Progenitor cell of endocrine pancreas (in vitro differentiated cells): Measurements from ENCODE around the gene DLG5. TPM values are rescaled to one million over a fixed set of nuclear protein-coding genes. Genes with fewer than 3 reads are reported as not detected.

Experiments used
- DNase-seq: peaks from one replicate; pipeline ENCODE4 v3.0.0; 2021; ENCODE audit warnings: low spot score; ENCODE audit not compliant: unreplicated experiment
- H3K27ac Mint-ChIP-seq: 2 replicates; pipeline ENCODE4 v1.8.0; 2021; ENCODE audit warnings: mild to moderate bottlenecking, moderate library complexity, mixed read lengths
- H3K27me3 Mint-ChIP-seq: 2 replicates; pipeline ENCODE4 v1.8.0; 2021; ENCODE audit warnings: mixed read lengths
- H3K36me3 Mint-ChIP-seq: 2 replicates; pipeline ENCODE4 v1.8.0; 2022; ENCODE audit warnings: mixed read lengths; ENCODE audit not compliant: insufficient read depth
- H3K4me1 Mint-ChIP-seq: 2 replicates; pipeline ENCODE4 v1.8.0; 2021; ENCODE audit warnings: low read depth, mixed read lengths
- H3K4me3 Mint-ChIP-seq: 2 replicates; pipeline ENCODE4 v1.8.0; 2021; ENCODE audit warnings: low read depth, mild to moderate bottlenecking, moderate library complexity, mixed read lengths
- H3K9me3 Mint-ChIP-seq: 2 replicates; pipeline ENCODE4 v1.8.0; 2021; ENCODE audit warnings: low read depth, mixed read lengths
- total RNA-seq: library from RNA; stranded (reverse); gene quantifications from 2 replicates; pipeline ENCODE4 v1.2.1, GENCODE V29; 2021
- TF ChIP-seq, protein P1 (sequence below): fragments of 200-600 bp; sonication (generic); IDR thresholded peaks from one replicate; pipeline ENCODE4 v1.5.0; 2021; ENCODE audit warnings: antibody characterized with exemption, mild to moderate bottlenecking; ENCODE audit not compliant: unreplicated experiment

The DLG5 gene
- total RNA-seq, 1 donor from 2014 or later, result 149 TPM

DNA sequence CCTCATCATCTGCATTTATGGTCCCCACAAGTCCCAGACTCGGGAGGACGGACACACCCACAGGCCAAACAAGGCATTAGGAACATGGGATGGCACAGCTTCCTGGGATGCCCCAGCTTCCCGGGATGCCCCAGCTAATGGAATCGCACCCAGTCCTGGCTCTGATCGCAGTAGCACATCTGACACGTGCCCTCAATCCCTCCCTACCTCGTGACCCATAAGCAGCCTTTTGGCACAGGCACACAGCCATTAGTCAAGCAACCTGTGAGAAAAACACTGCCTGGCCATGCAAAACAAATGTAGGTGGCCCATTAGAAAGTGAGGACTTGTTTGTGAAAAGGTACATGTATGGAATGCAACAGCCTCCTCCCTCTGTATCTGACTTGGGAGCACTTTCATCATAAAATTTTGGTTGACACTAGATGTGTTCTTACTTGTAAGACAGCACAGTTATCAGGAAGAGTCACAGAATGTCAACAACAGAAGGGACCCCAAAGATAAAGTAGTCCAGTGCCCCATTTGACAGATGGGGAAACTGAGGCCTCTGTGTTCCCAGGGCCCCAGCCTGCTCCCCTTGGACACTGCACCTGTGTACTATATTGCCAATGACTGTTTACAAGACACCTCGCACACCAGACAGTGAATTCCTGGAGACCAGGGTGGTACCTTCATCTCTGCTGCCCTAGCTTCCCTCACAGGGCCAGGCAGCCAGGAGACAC is 34.4 kb downstream of the DLG5 start:
- H3K4me1 Mint-ChIP-seq, result peaks cover 70% of the 10 kb centered on the region
- no peak for DNase-seq
- H3K27ac Mint-ChIP-seq, result peak overlapping the region; percentile 89
- TF ChIP-seq, protein P1, sequence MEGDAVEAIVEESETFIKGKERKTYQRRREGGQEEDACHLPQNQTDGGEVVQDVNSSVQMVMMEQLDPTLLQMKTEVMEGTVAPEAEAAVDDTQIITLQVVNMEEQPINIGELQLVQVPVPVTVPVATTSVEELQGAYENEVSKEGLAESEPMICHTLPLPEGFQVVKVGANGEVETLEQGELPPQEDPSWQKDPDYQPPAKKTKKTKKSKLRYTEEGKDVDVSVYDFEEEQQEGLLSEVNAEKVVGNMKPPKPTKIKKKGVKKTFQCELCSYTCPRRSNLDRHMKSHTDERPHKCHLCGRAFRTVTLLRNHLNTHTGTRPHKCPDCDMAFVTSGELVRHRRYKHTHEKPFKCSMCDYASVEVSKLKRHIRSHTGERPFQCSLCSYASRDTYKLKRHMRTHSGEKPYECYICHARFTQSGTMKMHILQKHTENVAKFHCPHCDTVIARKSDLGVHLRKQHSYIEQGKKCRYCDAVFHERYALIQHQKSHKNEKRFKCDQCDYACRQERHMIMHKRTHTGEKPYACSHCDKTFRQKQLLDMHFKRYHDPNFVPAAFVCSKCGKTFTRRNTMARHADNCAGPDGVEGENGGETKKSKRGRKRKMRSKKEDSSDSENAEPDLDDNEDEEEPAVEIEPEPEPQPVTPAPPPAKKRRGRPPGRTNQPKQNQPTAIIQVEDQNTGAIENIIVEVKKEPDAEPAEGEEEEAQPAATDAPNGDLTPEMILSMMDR, result no peak
- no peaks in the 10 kb centered on the region for H3K36me3 Mint-ChIP-seq
- no peaks in the 10 kb centered on the region for H3K9me3 Mint-ChIP-seq
- no peaks in the 10 kb centered on the region for H3K27me3 Mint-ChIP-seq
- H3K4me3 Mint-ChIP-seq, result no peak overlapping the region

DNA sequence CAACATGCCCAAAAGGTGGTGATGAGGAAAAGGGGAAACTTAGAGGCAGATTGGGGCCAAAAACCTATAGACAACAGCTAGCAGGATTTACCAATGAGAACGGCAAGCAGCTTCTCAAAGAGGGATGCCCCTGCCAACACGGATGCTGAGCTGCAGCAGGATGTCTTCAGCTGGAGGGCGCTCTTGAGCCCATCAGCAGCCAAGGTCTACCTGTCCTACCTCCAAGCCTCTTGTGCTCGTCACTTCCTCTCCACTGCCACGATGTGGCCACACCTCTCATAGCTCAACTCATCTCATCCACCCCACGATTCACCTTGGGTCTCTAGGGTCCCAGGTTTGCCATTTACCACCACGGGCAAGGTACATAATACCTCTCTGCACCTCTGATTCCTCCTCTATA is 36.5 kb downstream of the DLG5 start:
- H3K4me1 Mint-ChIP-seq, result peaks cover 82% of the 10 kb centered on the region
- no peaks in the 10 kb centered on the region for H3K36me3 Mint-ChIP-seq
- no peaks in the 10 kb centered on the region for H3K9me3 Mint-ChIP-seq
- DNase-seq, result no peak
- H3K27me3 Mint-ChIP-seq, result no peaks in the 10 kb centered on the region
- H3K4me3 Mint-ChIP-seq, result no peak overlapping the region
- TF ChIP-seq, protein P1, result peak; percentile 44
- peak overlapping the region; percentile 97 for H3K27ac Mint-ChIP-seq

DNA sequence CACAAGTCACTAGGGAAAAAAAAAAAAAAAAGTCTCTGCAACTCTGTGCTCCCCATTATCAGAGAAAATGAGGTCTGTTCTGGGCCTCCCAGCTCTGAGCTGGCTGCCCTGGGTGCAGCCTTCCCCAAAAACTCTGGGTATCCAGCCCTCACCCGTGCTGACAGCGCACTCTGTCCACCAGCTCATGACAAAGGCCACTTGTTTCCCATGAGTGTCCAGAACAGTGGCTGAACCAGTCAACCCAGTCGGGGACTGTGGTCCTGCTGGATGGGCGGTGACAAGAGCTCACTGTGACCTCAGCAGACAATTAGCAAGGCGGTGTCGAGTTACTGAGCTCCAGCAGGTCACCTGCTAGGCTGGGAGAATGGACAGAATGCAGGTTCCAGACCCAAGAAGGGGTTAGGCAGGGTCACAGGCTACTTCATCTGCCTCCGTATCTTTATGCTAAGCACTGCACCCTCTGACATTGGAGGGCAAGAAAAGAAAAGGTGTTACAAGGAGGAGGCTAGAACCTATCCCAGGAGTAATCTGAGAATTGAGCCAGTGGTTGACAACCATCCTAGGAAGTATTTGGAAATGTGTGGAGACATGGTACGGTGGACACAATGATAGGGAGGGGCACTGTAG is 37.2 kb downstream of the DLG5 start:
- peak overlapping the region; percentile 97 for H3K27ac Mint-ChIP-seq
- peaks cover 81% of the 10 kb centered on the region for H3K4me1 Mint-ChIP-seq
- peak; percentile 71 for DNase-seq
- H3K27me3 Mint-ChIP-seq, result no peaks in the 10 kb centered on the region
- TF ChIP-seq, protein P1, result no peak
- peak overlapping the region; percentile 40 for H3K4me3 Mint-ChIP-seq
- peaks cover 2% of the 10 kb centered on the region for H3K36me3 Mint-ChIP-seq
- no peaks in the 10 kb centered on the region for H3K9me3 Mint-ChIP-seq

DNA sequence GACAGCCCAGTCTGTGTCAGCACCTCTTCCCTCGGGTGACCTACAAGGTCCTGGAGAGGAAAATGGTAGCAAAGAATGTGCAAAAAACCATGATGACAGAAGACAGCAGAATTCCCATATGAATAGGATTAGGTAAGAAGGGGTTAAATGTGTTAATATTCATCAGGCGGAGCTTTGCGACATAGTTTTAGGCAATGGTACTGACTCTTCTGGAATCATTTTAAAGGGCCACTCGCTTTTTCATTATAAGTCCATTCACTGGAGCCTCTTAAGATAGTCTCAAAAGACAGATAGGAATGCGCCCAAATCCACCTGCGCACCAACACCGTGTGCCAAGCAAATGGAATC is 38.2 kb downstream of the DLG5 start:
- Mint-ChIP-seq H3K36me3 (peaks cover 2% of the 10 kb centered on the region), H3K27me3 (no peaks in the 10 kb centered on the region), H3K9me3 (no peaks in the 10 kb centered on the region), H3K27ac (peak overlapping the region; percentile 97), H3K4me1 (peaks cover 78% of the 10 kb centered on the region), H3K4me3 (peak overlapping the region; percentile 58)
- TF ChIP-seq, protein P1, result no peak
- DNase-seq, result no peak

DNA sequence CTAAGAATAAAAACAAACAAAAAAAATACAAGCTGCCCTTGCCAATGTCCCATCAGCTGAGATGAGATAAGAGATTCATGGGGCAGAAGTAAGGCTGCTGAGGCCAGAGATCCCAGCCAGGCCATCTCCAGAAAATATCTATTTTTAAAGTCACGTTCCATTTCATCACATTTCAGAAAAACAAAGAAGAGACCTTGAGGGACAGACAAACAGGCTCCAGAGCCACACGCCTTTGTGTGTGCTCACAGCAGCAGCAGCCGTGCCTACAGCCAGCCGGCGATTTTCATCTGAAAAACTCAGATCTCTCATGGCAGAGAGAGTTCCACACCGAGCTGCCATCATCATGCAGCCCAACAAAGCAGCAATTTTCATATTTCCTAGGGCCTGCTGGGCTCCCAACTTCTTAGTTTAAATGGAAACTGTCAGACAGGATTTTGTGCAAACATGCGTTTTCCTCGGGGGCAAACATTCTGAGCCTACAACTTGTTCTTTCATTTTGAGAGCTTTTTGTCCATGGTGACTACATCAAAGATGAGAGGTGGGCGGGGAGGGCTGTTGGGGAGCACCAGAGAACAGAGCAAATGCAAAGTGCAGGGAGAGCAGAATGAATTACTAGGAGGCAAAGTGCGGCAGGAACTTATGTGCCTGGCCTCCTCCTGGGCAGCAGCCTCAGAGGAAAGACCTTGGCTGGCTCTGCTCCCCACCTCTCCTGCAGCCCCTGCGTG is 38.8 kb downstream of the DLG5 start:
- peaks cover 77% of the 10 kb centered on the region for H3K4me1 Mint-ChIP-seq
- no peak for DNase-seq
- peak overlapping the region; percentile 58 for H3K4me3 Mint-ChIP-seq
- peak overlapping the region; percentile 97 for H3K27ac Mint-ChIP-seq
- no peaks in the 10 kb centered on the region for H3K9me3 Mint-ChIP-seq
- H3K27me3 Mint-ChIP-seq, result no peaks in the 10 kb centered on the region
- peaks cover 2% of the 10 kb centered on the region for H3K36me3 Mint-ChIP-seq
- TF ChIP-seq, protein P1, result no peak
